CD4-positive, alpha-beta T cell (primary cell): ENCODE results near the gene KCNJ18. TPM values are rescaled to one million over a fixed set of nuclear protein-coding genes. Genes with fewer than 3 reads are reported as not detected.
"Not testable (repeated sequence)": the region's sequence is repeated elsewhere in the genome, so short reads cannot be mapped to it uniquely, and the experiment has no call there.

Source experiments
- ATAC-seq: fragments of 200-7000 bp; cut with Tn5 transposase; one replicate; pipeline ENCODE4 v1.10.0; 2022; ENCODE audit warnings: mild to moderate bottlenecking; ENCODE audit not compliant: poor library complexity
- CTCF ChIA-PET: fragments of 350-600 bp; sonication (Branson Sonifier 250); formaldehyde crosslinking; loops from one replicate; lab custom pipeline; 2021; ENCODE audit warnings: antibody characterized with exemption, inconsistent platforms; lab: Charles Lee
- POLR2A ChIA-PET: fragments of 350-600 bp; sonication (Branson Sonifier 250); formaldehyde crosslinking; loops from one replicate; lab custom pipeline; 2021; ENCODE audit warnings: antibody characterized with exemption, inconsistent platforms; lab: Charles Lee
- DNase-seq, 14 experiments: peaks; one replicate each; pipeline ENCODE4 v3.0.0-alpha.2; 2013 to 2020; ENCODE audit warnings: mixed read lengths in 2 of 14
- H3K27ac ChIP-seq, 2 donors: one replicate each; pipeline versions ENCODE4 v1.5.1 to v1.7.0; 2013; ENCODE audit warnings: low read length in 2 of 2, low read depth in 1 of 2, mild to moderate bottlenecking in 1 of 2
- H3K27me3 ChIP-seq, 2 experiments: 1 replicate in 1 of 2; 2 replicates in 1 of 2; pipeline versions ENCODE4 v1.6.1 to v1.7.0; 2013; ENCODE audit warnings: low read length in 2 of 2, control low read depth in 1 of 2, mild to moderate bottlenecking in 1 of 2, moderate library complexity in 1 of 2; ENCODE audit not compliant: insufficient read depth in 2 of 2, control insufficient read depth in 1 of 2
- H3K36me3 ChIP-seq: one replicate; pipeline ENCODE4 v1.6.1; 2013; ENCODE audit warnings: low read length, control low read depth; ENCODE audit not compliant: insufficient read depth
- H3K4me1 ChIP-seq: one replicate; pipeline ENCODE4 v1.6.1; 2013; ENCODE audit warnings: low read length, control low read depth; ENCODE audit not compliant: insufficient read depth
- H3K4me3 ChIP-seq: one replicate; pipeline ENCODE4 v1.5.1; 2013; ENCODE audit warnings: mild to moderate bottlenecking, low read length, moderate library complexity
- H3K9me3 ChIP-seq, 2 experiments: 1 replicate in 1 of 2; 2 replicates in 1 of 2; pipeline versions ENCODE4 v1.6.1 to v1.7.0; 2013; ENCODE audit warnings: low read length in 2 of 2, mild to moderate bottlenecking in 2 of 2, control low read depth in 1 of 2, moderate library complexity in 1 of 2; ENCODE audit not compliant: control insufficient read depth in 1 of 2, insufficient read depth in 1 of 2
- H3K27ac Mint-ChIP-seq: one replicate; pipeline ENCODE4 v1.8.0; 2020; ENCODE audit warnings: mixed read lengths
- H3K27me3 Mint-ChIP-seq: one replicate; pipeline ENCODE4 v1.8.0; 2021; ENCODE audit warnings: mixed read lengths
- H3K36me3 Mint-ChIP-seq: one replicate; pipeline ENCODE4 v1.8.0; 2021; ENCODE audit warnings: low read depth, mixed read lengths
- H3K4me1 Mint-ChIP-seq: one replicate; pipeline ENCODE4 v1.8.0; 2021; ENCODE audit warnings: low read depth, mixed read lengths
- H3K4me3 Mint-ChIP-seq: one replicate; pipeline ENCODE4 v1.8.0; 2020; ENCODE audit warnings: mild to moderate bottlenecking, mixed read lengths
- H3K9me3 Mint-ChIP-seq: one replicate; pipeline ENCODE4 v1.8.0; 2020; ENCODE audit warnings: mixed read lengths
- intact Hi-C, 2 experiments: fragments of 100-400 bp; cut with DNase I in 1 of 2; cut with micrococcal nuclease in 1 of 2; formaldehyde crosslinking; loops; one replicate each; pipeline versions ENCODE4 v1.15.1 to v1.9.0; 2023 to 2025; cut with DNase I, micrococcal nuclease
- total RNA-seq, 174 experiments: library from RNA in 2 of 174; stranded (reverse) in 2 of 174; gene quantifications; one replicate each; pipeline ENCODE4 v1.2.3 and lab custom pipeline; 2021 to 2026

The KCNJ18 gene
- total RNA-seq, 2 experiments from 2014 or later = not detected

- POLR2A ChIA-PET, DNase-seq, H3K4me3 ChIP-seq, H3K27me3 Mint-ChIP-seq, ATAC-seq, H3K27ac Mint-ChIP-seq, H3K36me3 Mint-ChIP-seq, CTCF ChIA-PET, H3K27ac ChIP-seq, H3K27me3 ChIP-seq, H3K36me3 ChIP-seq, H3K4me3 Mint-ChIP-seq, H3K9me3 Mint-ChIP-seq, intact Hi-C loops, H3K4me1 ChIP-seq, H3K4me1 Mint-ChIP-seq: not testable (repeated sequence)
- H3K9me3 ChIP-seq = peaks cover 0 to 31% of the 10 kb centered on the region in 2 experiments
Measured at GRCh38 chr17:21696842-21697507, 4.7 kb downstream of the KCNJ18 start.

GRCh38 chr17:21697508-21697860 lies 5.2 kb downstream of the KCNJ18 start:
- CTCF ChIA-PET, H3K27me3 ChIP-seq, H3K36me3 ChIP-seq, H3K4me3 ChIP-seq, H3K27ac Mint-ChIP-seq, DNase-seq, ATAC-seq, H3K27me3 Mint-ChIP-seq, intact Hi-C loops, H3K4me1 ChIP-seq, H3K36me3 Mint-ChIP-seq, H3K4me1 Mint-ChIP-seq, H3K27ac ChIP-seq, POLR2A ChIA-PET, H3K4me3 Mint-ChIP-seq, H3K9me3 Mint-ChIP-seq: not testable (repeated sequence)
- peaks cover 0 to 27% of the 10 kb centered on the region in 2 experiments for H3K9me3 ChIP-seq

- CTCF ChIA-PET, H3K4me3 Mint-ChIP-seq, ATAC-seq, H3K4me3 ChIP-seq, H3K27me3 Mint-ChIP-seq, H3K9me3 Mint-ChIP-seq, H3K4me1 Mint-ChIP-seq, H3K36me3 ChIP-seq, H3K4me1 ChIP-seq, POLR2A ChIA-PET, H3K36me3 Mint-ChIP-seq, intact Hi-C loops, H3K27me3 ChIP-seq, DNase-seq, H3K27ac Mint-ChIP-seq, H3K27ac ChIP-seq: not testable (repeated sequence)
- H3K9me3 ChIP-seq = peaks cover 0 to 20% of the 10 kb centered on the region in 2 experiments
Measured at GRCh38 chr17:21698437-21699075, 6.2 kb downstream of the KCNJ18 start.

GRCh38 chr17:21699124-21699523 lies 6.8 kb downstream of the KCNJ18 start:
- H3K27ac Mint-ChIP-seq, CTCF ChIA-PET, intact Hi-C loops, H3K27ac ChIP-seq, H3K36me3 Mint-ChIP-seq, DNase-seq, H3K4me3 Mint-ChIP-seq, H3K27me3 Mint-ChIP-seq, H3K9me3 Mint-ChIP-seq, H3K4me1 ChIP-seq, H3K4me3 ChIP-seq, POLR2A ChIA-PET, ATAC-seq, H3K36me3 ChIP-seq, H3K4me1 Mint-ChIP-seq, H3K27me3 ChIP-seq: not testable (repeated sequence)
- H3K9me3 ChIP-seq = peaks cover 0 to 23% of the 10 kb centered on the region in 2 experiments

GRCh38 chr17:21699573-21700236 lies 7.4 kb downstream of the KCNJ18 start:
- POLR2A ChIA-PET, H3K9me3 Mint-ChIP-seq, H3K27ac Mint-ChIP-seq, H3K27ac ChIP-seq, DNase-seq, H3K36me3 ChIP-seq, H3K4me3 ChIP-seq, H3K27me3 Mint-ChIP-seq, ATAC-seq, H3K4me1 Mint-ChIP-seq, intact Hi-C loops, H3K4me3 Mint-ChIP-seq, H3K27me3 ChIP-seq, H3K4me1 ChIP-seq, CTCF ChIA-PET, H3K36me3 Mint-ChIP-seq: not testable (repeated sequence)
- peaks cover 0 to 29% of the 10 kb centered on the region in 2 experiments for H3K9me3 ChIP-seq

GRCh38 chr17:21701090-21701489 lies 8.8 kb downstream of the KCNJ18 start:
- H3K36me3 Mint-ChIP-seq, H3K9me3 Mint-ChIP-seq: not testable (repeated sequence)

GRCh38 chr17:21702029-21702428 lies 9.7 kb downstream of the KCNJ18 start:
- H3K27ac Mint-ChIP-seq, CTCF ChIA-PET: not testable (repeated sequence)
- H3K9me3 ChIP-seq = peaks cover 0 to 42% of the 10 kb centered on the region in 2 experiments

More at GRCh38 chr17:21701090-21701489, 8.8 kb downstream of the KCNJ18 start:
- H3K4me1 ChIP-seq, DNase-seq, H3K36me3 ChIP-seq, H3K4me3 Mint-ChIP-seq, ATAC-seq, H3K27me3 Mint-ChIP-seq, H3K27me3 ChIP-seq, POLR2A ChIA-PET, intact Hi-C loops, CTCF ChIA-PET, H3K4me3 ChIP-seq, H3K27ac ChIP-seq, H3K27ac Mint-ChIP-seq, H3K4me1 Mint-ChIP-seq: not testable (repeated sequence)
- peaks cover 0 to 42% of the 10 kb centered on the region in 2 experiments for H3K9me3 ChIP-seq

More at GRCh38 chr17:21702029-21702428, 9.7 kb downstream of the KCNJ18 start:
- H3K36me3 Mint-ChIP-seq, H3K36me3 ChIP-seq, H3K9me3 Mint-ChIP-seq, H3K4me1 Mint-ChIP-seq, H3K4me3 ChIP-seq, H3K4me1 ChIP-seq, H3K27me3 ChIP-seq, POLR2A ChIA-PET, H3K4me3 Mint-ChIP-seq, intact Hi-C loops, H3K27me3 Mint-ChIP-seq, DNase-seq, ATAC-seq, H3K27ac ChIP-seq: not testable (repeated sequence)
